HCT116 (cell line): ENCODE results near the gene SYNGAP1. TPM values are rescaled to one million over a fixed set of nuclear protein-coding genes. Genes with fewer than 3 reads are reported as not detected.

Experiments
- ATAC-seq: fragments of 200-7000 bp; cut with Tn5 transposase; 2 replicates; pipeline ENCODE4 v1.9.1; 2020; ENCODE audit warnings: mild to moderate bottlenecking, moderate library complexity
- BruUV-seq: library from RNA; stranded (reverse); fragments of 400-500 nt; replicated peaks from 2 replicates; lab custom pipeline; 2021; lab: Mats Ljungman, UMichigan
- CTCF ChIA-PET: fragments of 300-600 bp; sonication (Branson Sonifier 250); formaldehyde crosslinking; loops from one replicate; lab custom pipeline; 2021; ENCODE audit warnings: antibody characterized with exemption; lab: Charles Lee
- POLR2A ChIA-PET: fragments of 300-600, 350-600 bp; sonication (Branson Sonifier 250); formaldehyde crosslinking; loops from one replicate; lab custom pipeline; 2021; ENCODE audit warnings: antibody characterized with exemption; lab: Charles Lee
- RAD21 ChIA-PET, 2 experiments: fragments of 300-600 bp; sonication (Branson Sonifier 250); formaldehyde crosslinking; loops; one replicate each; lab custom pipeline; 2023; ENCODE audit warnings: low total read pairs in 2 of 2; ENCODE audit not compliant: uncharacterized antibody in 2 of 2, unreplicated experiment in 2 of 2, low non-redundant PET in 1 of 2; lab: Charles Lee
- DNase-seq: peaks from one replicate; pipeline ENCODE4 v3.0.0-alpha.2; 2010; ENCODE audit warnings: low read depth, low spot score
- H2AFZ ChIP-seq: fragments of 200-600 bp; shearing (Covaris generic), sonication (generic); 2 replicates; pipeline ENCODE4 v1.6.1; 2017; ENCODE audit warnings: low read depth, mixed run types, mixed read lengths, antibody characterized with exemption, low read length; ENCODE audit not compliant: poor library complexity, severe bottlenecking
- H3K27ac ChIP-seq: 2 replicates; pipeline ENCODE4 v1.5.1; 2012; ENCODE audit warnings: low read depth, low read length
- H3K27me3 ChIP-seq: fragments of 200-600 bp; sonication (generic); 2 replicates; pipeline ENCODE4 v1.6.1; 2016; ENCODE audit warnings: mixed run types, low read length, mixed read lengths; ENCODE audit not compliant: insufficient read depth
- H3K36me3 ChIP-seq, 2 experiments: fragments of 200-500 bp in 1 of 2; fragments of 200-600 bp in 1 of 2; sonication (Bioruptor generic) in 1 of 2; sonication (generic) in 1 of 2; 2 replicates each; pipeline versions ENCODE4 v1.5.1 to v1.6.1; 2014 to 2016; ENCODE audit warnings: low read length in 2 of 2, inconsistent platforms in 1 of 2, mixed read lengths in 1 of 2, mixed run types in 1 of 2; ENCODE audit not compliant: insufficient read depth in 2 of 2, control insufficient read depth in 1 of 2
- H3K4me1 ChIP-seq, 2 experiments: fragments of 200-600 bp in 1 of 2; sonication (generic) in 1 of 2; 2 replicates each; pipeline versions ENCODE4 v1.5.1 to v1.6.1; 2012 to 2017; ENCODE audit warnings: low read length in 2 of 2, inconsistent platforms in 1 of 2, mild to moderate bottlenecking in 1 of 2, mixed read lengths in 1 of 2, mixed run types in 1 of 2, moderate library complexity in 1 of 2; ENCODE audit not compliant: insufficient read depth in 2 of 2, control insufficient read depth in 1 of 2
- H3K4me2 ChIP-seq: fragments of 200-600 bp; sonication (generic); 2 replicates; pipeline ENCODE4 v1.6.1; 2017; ENCODE audit warnings: mixed run types, low read length, mixed read lengths
- H3K4me3 ChIP-seq, 2 experiments: fragments of 200-600 bp in 1 of 2; sonication (generic) in 1 of 2; replicated peaks in 1 of 2; 2 replicates each; pipeline ENCODE4 v1.5.1; 2011 to 2016; ENCODE audit warnings: low read length in 2 of 2, control low read depth in 1 of 2, low read depth in 1 of 2, mild to moderate bottlenecking in 1 of 2, mixed read lengths in 1 of 2, mixed run types in 1 of 2
- H3K79me2 ChIP-seq: fragments of 200-600 bp; sonication (generic); 2 replicates; pipeline ENCODE4 v1.6.1; 2017; ENCODE audit warnings: mild to moderate bottlenecking, mixed run types, low read length, moderate library complexity, mixed read lengths; ENCODE audit not compliant: insufficient read depth
- H3K9ac ChIP-seq: fragments of 200-600 bp; sonication (generic); 2 replicates; pipeline ENCODE4 v1.6.1; 2016; ENCODE audit warnings: low read length, mixed read lengths
- H3K9me2 ChIP-seq: fragments of 200-600 bp; sonication (generic), shearing (Covaris generic); 2 replicates; pipeline ENCODE4 v1.6.1; 2017; ENCODE audit warnings: mixed run types, mild to moderate bottlenecking, moderate library complexity; ENCODE audit not compliant: insufficient read depth
- H3K9me3 ChIP-seq, 2 experiments: fragments of 200-500 bp in 1 of 2; fragments of 200-600 bp in 1 of 2; sonication (Bioruptor generic) in 1 of 2; sonication (generic) in 1 of 2; 2 replicates each; pipeline ENCODE4 v1.6.1; 2014 to 2017; ENCODE audit warnings: low read length in 2 of 2, mixed read lengths in 2 of 2, inconsistent platforms in 1 of 2, low read depth in 1 of 2, mild to moderate bottlenecking in 1 of 2, mixed run types in 1 of 2, moderate library complexity in 1 of 2; ENCODE audit not compliant: control insufficient read depth in 1 of 2, insufficient read depth in 1 of 2
- H4K20me1 ChIP-seq: fragments of 200-600 bp; sonication (generic), shearing (Covaris generic); 2 replicates; pipeline ENCODE4 v1.6.1; 2017; ENCODE audit warnings: mixed run types, mild to moderate bottlenecking, moderate library complexity; ENCODE audit not compliant: insufficient read depth
- ATF3 ChIP-seq: IDR thresholded peaks from 2 replicates; pipeline ENCODE4 v1.6.1; 2012
- CBX3 ChIP-seq: IDR thresholded peaks from 2 replicates; pipeline ENCODE4 v1.6.1; 2012; ENCODE audit warnings: low read depth
- CTCF ChIP-seq, 3 experiments: fragments of 200-600 bp in 1 of 3; sonication (generic) in 1 of 3; IDR thresholded peaks in 2 of 3; conservative IDR thresholded peaks in 1 of 3; 2 replicates each; pipeline ENCODE4 v1.5.1; 2012 to 2017; ENCODE audit warnings: low read depth in 2 of 3, low read length in 2 of 3, antibody characterized with exemption in 1 of 3, borderline replicate concordance in 1 of 3, control low read depth in 1 of 3, mild to moderate bottlenecking in 1 of 3, mixed read lengths in 1 of 3, mixed run types in 1 of 3, moderate library complexity in 1 of 3; ENCODE audit not compliant: insufficient read depth in 1 of 3
- ELF1 ChIP-seq: IDR thresholded peaks from 2 replicates; pipeline ENCODE4 v1.6.1; 2012; ENCODE audit warnings: low read depth, borderline replicate concordance
- EZH2 ChIP-seq: fragments of 200-600 bp; sonication (generic); IDR thresholded peaks from 2 replicates; pipeline ENCODE4 v1.6.1; 2017; ENCODE audit warnings: antibody characterized with exemption, mixed run types
- EZH2phosphoT487 ChIP-seq: fragments of 200-600 bp; IDR thresholded peaks from 2 replicates; pipeline ENCODE4 v1.6.1; 2018; ENCODE audit warnings: antibody characterized with exemption, borderline replicate concordance
- JUND ChIP-seq: IDR thresholded peaks from 2 replicates; pipeline ENCODE4 v1.6.1; 2012
- REST ChIP-seq: IDR thresholded peaks from 2 replicates; pipeline ENCODE4 v1.6.1; 2012; ENCODE audit warnings: low read depth
- SIN3A ChIP-seq: IDR thresholded peaks from 2 replicates; pipeline ENCODE4 v1.6.1; 2012; ENCODE audit warnings: low read depth
- SP1 ChIP-seq: IDR thresholded peaks from 2 replicates; pipeline ENCODE4 v1.6.1; 2012; ENCODE audit warnings: low read depth
- SRF ChIP-seq: IDR thresholded peaks from 2 replicates; pipeline ENCODE4 v1.6.1; 2012; ENCODE audit warnings: low read depth
- TCF7L2 ChIP-seq: IDR thresholded peaks from 2 replicates; pipeline ENCODE4 v1.7.0; 2011; ENCODE audit warnings: borderline replicate concordance, inconsistent platforms; ENCODE audit not compliant: insufficient read depth, insufficient read length; ENCODE audit errors: extremely low read depth
- intact Hi-C: fragments of 100-400 bp; cut with micrococcal nuclease; formaldehyde crosslinking; loops from 2 replicates; pipeline ENCODE4 v1.10.0; 2022
- total RNA-seq: library from RNA; stranded (reverse); gene quantifications from one replicate; pipeline ENCODE4 v1.2.1, GENCODE V29; 2021; ENCODE audit not compliant: unreplicated experiment

The SYNGAP1 gene
- total RNA-seq, 1 experiment from 2014 or later, result 11.5 TPM

GRCh38 chr6:33390173-33390572, 29.7 kb upstream of the SYNGAP1 start:
- Histone ChIP-seq H3K9me2 (no peaks in the 10 kb centered on the region), H4K20me1 (no peaks in the 10 kb centered on the region; the same call in 1 of the 2 replicates), H3K4me3 (no peak overlapping the region), H3K4me2 (no peak overlapping the region), H3K9ac (no peak overlapping the region), H3K4me1 (peaks cover 11 to 28% of the 10 kb centered on the region in 2 experiments), H3K27ac (no peak overlapping the region), H3K36me3 (peaks cover 0 to 9% of the 10 kb centered on the region in 2 experiments; a peak in 1 of 4 replicates), H3K79me2 (peaks cover 35% of the 10 kb centered on the region), H2AFZ (no peak overlapping the region), H3K27me3 (no peaks in the 10 kb centered on the region), H3K9me3 (no peaks in the 10 kb centered on the region)
- TF ChIP-seq JUND, result no peak
- no peak for TF ChIP-seq ATF3
- no peak for TF ChIP-seq TCF7L2
- no peak for TF ChIP-seq SRF
- ATAC-seq (no peak), DNase-seq (no peak)
- CTCF ChIA-PET, result interaction anchor here (1.2 to 1.3 kb wide), 2 partner anchors 23 to 28 kb away, joined by 3 to 4 read pairs; partner anchors contain the start of gene CUTA
- BruUV-seq, result no TSS peak
- POLR2A ChIA-PET, result no interaction called here
- intact Hi-C loops, result loop anchor here (5.0 kb wide), 1 partner anchor 103 kb away; the partner anchor contains the start of genes PFDN6 and WDR46
- RAD21 ChIA-PET, result no interaction called here

- no peak for DNase-seq
- Histone ChIP-seq H3K27ac (peak overlapping the region; percentile 87), H3K79me2 (peaks cover 41% of the 10 kb centered on the region), H3K27me3 (no peaks in the 10 kb centered on the region), H2AFZ (peak overlapping the region; percentile 3), H4K20me1 (no peaks in the 10 kb centered on the region; the same call in 1 of the 2 replicates), H3K9me3 (no peaks in the 10 kb centered on the region), H3K36me3 (peaks cover 0 to 9% of the 10 kb centered on the region in 2 experiments; a peak in 1 of 4 replicates), H3K4me1 (peaks cover 11 to 28% of the 10 kb centered on the region in 2 experiments), H3K4me2 (peak overlapping the region; percentile 45), H3K9me2 (no peaks in the 10 kb centered on the region), H3K9ac (peak overlapping the region; percentile 47), H3K4me3 (peak overlapping the region; percentile 6 to 7; a peak in 3 of 4 replicates)
- BruUV-seq, result TSS peak; percentile 96
- POLR2A ChIA-PET, result interaction anchor here (1.0 kb wide), 1 partner anchor 19 kb away, joined by 3 read pairs; no protein-coding TSS in a partner anchor
- RAD21 ChIA-PET, result no interaction called here
- intact Hi-C loops, result loop anchor here (1.0 to 5.0 kb wide), 2 partner anchors 19 to 104 kb away; partner anchors contain the start of genes PFDN6 and WDR46
- CTCF ChIA-PET, result interaction anchor here (0.8 to 1.3 kb wide), 4 partner anchors 23 to 265 kb away, joined by 3 to 4 read pairs (median 3); partner anchors contain the start of gene CUTA
- ATAC-seq, result no peak
- TF ChIP-seq SP1 (no peak), EZH2phosphoT487 (no peak), SIN3A (no peak), SRF (no peak), ELF1 (no peak), ATF3 (no peak), CTCF (IDR thresholded peaks at IDR 0.05 in 2 of 3, conservative IDR thresholded peaks at IDR 0.05 in 1 of 3; ENCODE audit: borderline replicate concordance in 1 of 3, insufficient read depth in 1 of 3, low read depth in 2 of 3, low read length in 2 of 3) (no peak), JUND (no peak), REST (no peak), CBX3 (no peak), EZH2 (no peak)
Measured at GRCh38 chr6:33390767-33391277, 29.0 kb upstream of the SYNGAP1 start.
